ENCODE results near the gene API5.

The API5 gene

GRCh38 chr11:43354311-43354710 lies 42.5 kb downstream of the API5 start:
- no peak overlapping the region for H3K4me3 ChIP-seq (ENCODE audit: low read depth, low read length)
- no peak for DNase-seq (ENCODE audit: low read depth)
- TF ChIP-seq CTCF (IDR thresholded peaks at IDR 0.05; ENCODE audit: low read depth, low read length): no peak
- TF ChIP-seq MYC (IDR thresholded peaks at IDR 0.05; ENCODE audit: low read depth, low read length): no peak
- TF ChIP-seq, protein P1, sequence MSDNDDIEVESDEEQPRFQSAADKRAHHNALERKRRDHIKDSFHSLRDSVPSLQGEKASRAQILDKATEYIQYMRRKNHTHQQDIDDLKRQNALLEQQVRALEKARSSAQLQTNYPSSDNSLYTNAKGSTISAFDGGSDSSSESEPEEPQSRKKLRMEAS (IDR thresholded peaks at IDR 0.05; ENCODE audit: low read depth, low read length): no peak
- TF ChIP-seq POLR2A (IDR thresholded peaks at IDR 0.05; ENCODE audit: extremely low read depth, insufficient read length): no peak

- no peak overlapping the region for H3K4me3 ChIP-seq (ENCODE audit: low read depth, low read length)
- DNase-seq (ENCODE audit: low read depth): no peak
- TF ChIP-seq MYC (IDR thresholded peaks at IDR 0.05; ENCODE audit: low read depth, low read length) (no peak), CTCF (IDR thresholded peaks at IDR 0.05; ENCODE audit: low read depth, low read length) (no peak), POLR2A (IDR thresholded peaks at IDR 0.05; ENCODE audit: extremely low read depth, insufficient read length) (no peak)
- TF ChIP-seq, protein P1 (IDR thresholded peaks at IDR 0.05; ENCODE audit: low read depth, low read length): no peak
Measured at GRCh38 chr11:43356336-43356735, 44.5 kb downstream of the API5 start.

DNA sequence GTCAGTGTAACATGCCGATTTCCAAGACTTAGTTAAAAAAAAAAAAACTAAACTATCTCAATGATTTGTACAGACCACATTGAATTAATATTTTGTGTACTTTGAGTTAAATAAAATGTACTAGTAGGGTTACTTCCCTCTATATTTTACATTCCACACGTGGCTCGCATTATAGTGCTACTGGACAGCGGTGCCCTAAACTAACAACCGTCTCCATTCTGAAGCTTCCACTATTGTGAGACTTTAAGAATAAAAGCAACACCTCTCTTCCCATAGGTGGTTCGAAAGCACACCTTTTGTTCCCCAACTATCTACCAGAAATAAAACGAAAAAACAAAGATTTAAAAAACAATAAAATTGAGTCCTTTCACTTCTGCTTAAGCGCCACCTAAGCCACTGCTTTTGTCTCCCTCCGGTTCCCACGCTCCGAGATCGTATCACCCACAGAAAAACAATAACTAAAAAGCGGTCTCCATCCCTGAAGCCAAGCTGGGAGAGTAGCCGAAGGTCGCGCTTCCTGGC lies 46.5 kb downstream of the API5 start:
- TF ChIP-seq CTCF (IDR thresholded peaks at IDR 0.05; ENCODE audit: low read depth, low read length) (no peak), POLR2A (IDR thresholded peaks at IDR 0.05; ENCODE audit: extremely low read depth, insufficient read length) (no peak), MYC (IDR thresholded peaks at IDR 0.05; ENCODE audit: low read depth, low read length) (no peak; the same call in none of the 2 replicates)
- TF ChIP-seq, protein P1 (IDR thresholded peaks at IDR 0.05; ENCODE audit: low read depth, low read length): peak; percentile 75
- peak overlapping the region; percentile 95 for H3K4me3 ChIP-seq (ENCODE audit: low read depth, low read length)
- no peak for DNase-seq (ENCODE audit: low read depth)

DNA sequence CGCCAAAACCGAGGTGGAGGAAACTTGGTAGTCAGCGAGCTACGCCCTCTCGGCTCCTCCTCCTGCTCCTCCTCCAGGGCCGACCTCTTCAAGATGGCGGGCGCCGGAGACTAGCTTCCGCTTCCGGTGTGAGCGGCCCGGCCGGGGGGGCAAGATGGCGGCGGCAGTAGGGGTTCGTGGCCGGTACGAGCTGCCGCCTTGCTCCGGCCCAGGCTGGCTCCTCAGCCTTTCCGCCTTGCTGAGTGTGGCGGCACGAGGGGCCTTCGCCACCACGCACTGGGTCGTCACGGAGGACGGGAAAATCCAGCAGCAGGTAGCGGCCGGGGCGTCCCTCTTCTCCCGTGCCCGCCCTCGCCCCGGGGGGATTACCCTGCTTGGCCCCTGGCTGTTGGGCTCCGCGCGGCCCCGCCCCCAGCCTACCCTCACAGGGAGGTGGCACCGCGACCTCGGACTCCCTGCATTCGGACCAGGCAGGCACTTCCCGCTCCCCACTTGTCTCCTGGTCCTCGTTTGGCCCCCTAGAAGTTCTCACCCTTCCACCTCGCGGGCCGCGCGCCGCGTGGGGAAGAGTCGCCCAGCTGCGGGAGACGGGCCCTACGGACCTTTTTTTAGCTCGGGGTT lies 47.1 kb downstream of the API5 start, which contains the start of gene TTC17:
Gene TTC17, plus strand, starts transcription at position 120 of the 621 bp plus-strand sequence. Its CDS starts 35 bp downstream, at position 155.
- peak within 1 kb of the TSS; percentile 95 for H3K4me3 ChIP-seq (ENCODE audit: low read depth, low read length)
- DNase-seq (ENCODE audit: low read depth): peak; percentile 96
- TF ChIP-seq MYC (IDR thresholded peaks at IDR 0.05; ENCODE audit: low read depth, low read length) (no peak), CTCF (IDR thresholded peaks at IDR 0.05; ENCODE audit: low read depth, low read length) (no peak), POLR2A (IDR thresholded peaks at IDR 0.05; ENCODE audit: extremely low read depth, insufficient read length) (peak; percentile 85)
- TF ChIP-seq, protein P1 (IDR thresholded peaks at IDR 0.05; ENCODE audit: low read depth, low read length): peak; percentile 11; the same call in 1 of the 2 replicates

DNA sequence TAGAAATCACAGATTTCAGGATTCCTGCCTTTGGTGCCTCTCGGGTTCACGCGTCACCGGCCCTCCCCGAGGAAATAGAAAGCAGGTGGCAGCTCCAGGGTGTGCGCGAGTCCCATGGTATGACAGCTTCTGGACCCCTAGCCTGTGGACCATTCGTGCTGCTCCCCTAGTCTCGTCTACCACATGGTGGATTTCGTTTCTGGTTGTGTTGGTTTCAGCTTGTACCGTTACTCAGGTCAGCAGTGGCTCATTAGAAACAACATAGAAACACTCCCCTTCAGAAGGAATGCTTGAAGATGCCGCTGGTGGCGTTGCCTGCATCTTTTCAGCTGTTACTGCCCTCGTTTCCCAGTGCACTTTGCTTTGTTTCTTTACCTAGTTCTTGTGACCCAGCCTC lies 47.6 kb downstream of the API5 start:
- no peak for DNase-seq (ENCODE audit: low read depth)
- H3K4me3 ChIP-seq (ENCODE audit: low read depth, low read length): peak overlapping the region; percentile 95
- no peak for TF ChIP-seq CTCF (IDR thresholded peaks at IDR 0.05; ENCODE audit: low read depth, low read length)
- TF ChIP-seq, protein P1 (IDR thresholded peaks at IDR 0.05; ENCODE audit: low read depth, low read length): no peak; the same call in 1 of the 2 replicates

Data from NB4 (cell line).